Measurements from ENCODE around the gene ANKS1A.
"Not testable (repeated sequence)": the region's sequence is repeated elsewhere in the genome, so short reads cannot be mapped to it uniquely, and the experiment has no call there.

ANKS1A gene

GRCh38 chr6:35107761-35108160, 218.7 kb downstream of the ANKS1A start:
- not testable (repeated sequence) for H3K4me1 ChIP-seq (ENCODE audit: insufficient read depth, low read length, poor library complexity, severe bottlenecking); H3K36me3 ChIP-seq (ENCODE audit: insufficient read depth, low read length); H3K4me3 ChIP-seq (ENCODE audit: low read length, poor library complexity, severe bottlenecking); H3F3A ChIP-seq (ENCODE audit: low read depth); H4K20me1 ChIP-seq (ENCODE audit: insufficient read depth, low read length, poor library complexity, severe bottlenecking); H3K79me2 ChIP-seq (ENCODE audit: insufficient read depth, low read length); H2AFZ ChIP-seq (ENCODE audit: low read length); H3K9me3 ChIP-seq (ENCODE audit: insufficient read depth, low read depth, low read length); H3K4me2 ChIP-seq (ENCODE audit: low read depth, low read length, poor library complexity, severe bottlenecking); H3K27me3 ChIP-seq (ENCODE audit: insufficient read depth, low read length, poor library complexity, severe bottlenecking); H3K9ac ChIP-seq (ENCODE audit: low read depth, low read length, poor library complexity, severe bottlenecking); H3K9me2 ChIP-seq (replicated peaks; ENCODE audit: low read depth, low read length)

GRCh38 chr6:35108309-35108885, 219.3 kb downstream of the ANKS1A start:
- H2AFZ ChIP-seq (ENCODE audit: low read length), result no peak overlapping the region
- H3K9ac ChIP-seq (ENCODE audit: low read depth, low read length, poor library complexity, severe bottlenecking), result no peak overlapping the region

GRCh38 chr6:35120746-35121145, 231.7 kb downstream of the ANKS1A start:
- no peak for TF ChIP-seq EZH2phosphoT487 (IDR thresholded peaks at IDR 0.05; ENCODE audit: borderline replicate concordance)
- no peak for TF ChIP-seq CTCF (conservative IDR thresholded peaks at IDR 0.05; ENCODE audit: low read length)
- Histone ChIP-seq H3K9ac (ENCODE audit: low read depth, low read length, poor library complexity, severe bottlenecking) (no peak overlapping the region), H3K27me3 (ENCODE audit: insufficient read depth, low read length, poor library complexity, severe bottlenecking) (no peaks in the 10 kb centered on the region), H3K79me2 (ENCODE audit: insufficient read depth, low read length) (no peaks in the 10 kb centered on the region), H3F3A (ENCODE audit: low read depth) (no peaks in the 10 kb centered on the region), H3K4me1 (ENCODE audit: insufficient read depth, low read length, poor library complexity, severe bottlenecking) (no peaks in the 10 kb centered on the region), H3K36me3 (ENCODE audit: insufficient read depth, low read length) (no peaks in the 10 kb centered on the region), H3K9me3 (ENCODE audit: insufficient read depth, low read depth, low read length) (no peaks in the 10 kb centered on the region), H3K4me3 (ENCODE audit: low read length, poor library complexity, severe bottlenecking) (no peak overlapping the region), H3K9me2 (replicated peaks; ENCODE audit: low read depth, low read length) (no peaks in the 10 kb centered on the region), H3K4me2 (ENCODE audit: low read depth, low read length, poor library complexity, severe bottlenecking) (no peak overlapping the region), H4K20me1 (ENCODE audit: insufficient read depth, low read length, poor library complexity, severe bottlenecking) (no peaks in the 10 kb centered on the region), H2AFZ (ENCODE audit: low read length) (no peak overlapping the region)

More at GRCh38 chr6:35108309-35108885, 219.3 kb downstream of the ANKS1A start:
- Histone ChIP-seq H3K4me1 (ENCODE audit: insufficient read depth, low read length, poor library complexity, severe bottlenecking) (no peaks in the 10 kb centered on the region), H3K4me2 (ENCODE audit: low read depth, low read length, poor library complexity, severe bottlenecking) (no peak overlapping the region), H4K20me1 (ENCODE audit: insufficient read depth, low read length, poor library complexity, severe bottlenecking) (no peaks in the 10 kb centered on the region), H3K9me2 (replicated peaks; ENCODE audit: low read depth, low read length) (no peaks in the 10 kb centered on the region), H3K36me3 (ENCODE audit: insufficient read depth, low read length) (no peaks in the 10 kb centered on the region), H3K9me3 (ENCODE audit: insufficient read depth, low read depth, low read length) (0 out of 2 replicates have a peak, but pooled peaks cover 4% of the 10 kb centered on the region), H3F3A (ENCODE audit: low read depth) (no peaks in the 10 kb centered on the region), H3K4me3 (ENCODE audit: low read length, poor library complexity, severe bottlenecking) (no peak overlapping the region), H3K27me3 (ENCODE audit: insufficient read depth, low read length, poor library complexity, severe bottlenecking) (no peaks in the 10 kb centered on the region), H3K79me2 (ENCODE audit: insufficient read depth, low read length) (no peaks in the 10 kb centered on the region)
- TF ChIP-seq EZH2phosphoT487 (IDR thresholded peaks at IDR 0.05; ENCODE audit: borderline replicate concordance), result no peak
- no peak for TF ChIP-seq CTCF (conservative IDR thresholded peaks at IDR 0.05; ENCODE audit: low read length)

- Histone ChIP-seq H3K4me1 (ENCODE audit: insufficient read depth, low read length, poor library complexity, severe bottlenecking) (no peaks in the 10 kb centered on the region), H3K9me3 (ENCODE audit: insufficient read depth, low read depth, low read length) (no peaks in the 10 kb centered on the region), H2AFZ (ENCODE audit: low read length) (no peak overlapping the region), H3K9me2 (replicated peaks; ENCODE audit: low read depth, low read length) (no peaks in the 10 kb centered on the region), H3K9ac (ENCODE audit: low read depth, low read length, poor library complexity, severe bottlenecking) (no peak overlapping the region), H3K4me2 (ENCODE audit: low read depth, low read length, poor library complexity, severe bottlenecking) (no peak overlapping the region), H3F3A (ENCODE audit: low read depth) (no peaks in the 10 kb centered on the region), H3K27me3 (ENCODE audit: insufficient read depth, low read length, poor library complexity, severe bottlenecking) (no peaks in the 10 kb centered on the region), H3K36me3 (ENCODE audit: insufficient read depth, low read length) (no peaks in the 10 kb centered on the region), H3K79me2 (ENCODE audit: insufficient read depth, low read length) (no peaks in the 10 kb centered on the region), H4K20me1 (ENCODE audit: insufficient read depth, low read length, poor library complexity, severe bottlenecking) (no peaks in the 10 kb centered on the region), H3K4me3 (ENCODE audit: low read length, poor library complexity, severe bottlenecking) (no peak overlapping the region)
- TF ChIP-seq CTCF (conservative IDR thresholded peaks at IDR 0.05; ENCODE audit: low read length), result no peak
Observed at GRCh38 chr6:35124356-35124755, 235.3 kb downstream of the ANKS1A start.

All from Loucy (cell line).